Stimulated activated CD8-positive, alpha-beta memory T cell treated with anti-CD3 and anti-CD28 coated beads, Interleukin-15, amount 100 ng/mL, for 1 hour (primary cell): ENCODE measurements around the gene TNFRSF4.
A peak's percentile ranks its signal among the peaks of the same experiment; 100 is the strongest.
"Not testable (repeated sequence)": the region's sequence is repeated elsewhere in the genome, so short reads cannot be mapped to it uniquely, and the experiment has no call there.

Experiments used
- DNase-seq: peaks from one replicate; pipeline ENCODE4 v3.0.0-alpha.2; 2020; ENCODE audit warnings: low read depth

The TNFRSF4 gene

GRCh38 chr1:1213345-1214265 is at the start of gene TNFRSF4:
Gene TNFRSF4 (minus strand): TSS chr1:1214153. CDS start chr1:1214127, 26 bp downstream.
- DNase-seq: no peak

GRCh38 chr1:1262758-1263157 is 48.8 kb upstream of the TNFRSF4 start:
- DNase-seq: no peak

- DNase-seq: no peak
These were observed 48.1 kb upstream of the TNFRSF4 start for GRCh38 chr1:1262071-1262470.

GRCh38 chr1:1260843-1261560 is 47.0 kb upstream of the TNFRSF4 start:
- DNase-seq: no peak

- no peak for DNase-seq
These were observed 46.1 kb upstream of the TNFRSF4 start for GRCh38 chr1:1259951-1260600.

GRCh38 chr1:1259540-1259939 is 45.6 kb upstream of the TNFRSF4 start:
- no peak for DNase-seq

GRCh38 chr1:1259119-1259488 is 45.2 kb upstream of the TNFRSF4 start:
- DNase-seq: no peak

- no peak for DNase-seq
These were observed 43.3 kb upstream of the TNFRSF4 start for GRCh38 chr1:1256956-1257871.

- no peak for DNase-seq
These were observed 41.7 kb upstream of the TNFRSF4 start for GRCh38 chr1:1255611-1256010.

- no peak for DNase-seq
These were observed 41.1 kb upstream of the TNFRSF4 start for GRCh38 chr1:1255078-1255477.

GRCh38 chr1:1254667-1254998 is 40.7 kb upstream of the TNFRSF4 start:
- no peak for DNase-seq

GRCh38 chr1:1253972-1254666 is 40.2 kb upstream of the TNFRSF4 start:
- DNase-seq: no peak

GRCh38 chr1:1253314-1253713 is 39.4 kb upstream of the TNFRSF4 start:
- no peak for DNase-seq

GRCh38 chr1:1250786-1251284 is 36.9 kb upstream of the TNFRSF4 start:
- peak; percentile 31 for DNase-seq

- DNase-seq: not testable (repeated sequence)
These were observed 34.3 kb upstream of the TNFRSF4 start for GRCh38 chr1:1248009-1248913.

- no peak for DNase-seq
These were observed 33.5 kb upstream of the TNFRSF4 start for GRCh38 chr1:1247341-1247913.

GRCh38 chr1:1246577-1247340 is 32.8 kb upstream of the TNFRSF4 start, which contains the start of gene C1QTNF12:
Gene C1QTNF12 (minus strand): TSS chr1:1246722. CDS start chr1:1246690, 32 bp downstream.
- no peak for DNase-seq

- DNase-seq: no peak
These were observed 32.0 kb upstream of the TNFRSF4 start for GRCh38 chr1:1245817-1246576.
